Activated CD4-positive, CD25-positive, alpha-beta regulatory T cell treated with anti-CD3 and anti-CD28 coated beads, Interleukin-2, amount 50 U/mL, for 16 hours (primary cell): Measurements from ENCODE around the gene GALNT14.
"Not testable (repeated sequence)": the region's sequence is repeated elsewhere in the genome, so short reads cannot be mapped to it uniquely, and the experiment has no call there.

Experiments
- DNase-seq: peaks from one replicate; pipeline ENCODE4 v3.0.0-alpha.2; 2020; ENCODE audit warnings: low read depth, low spot score

GALNT14 gene, protein sequence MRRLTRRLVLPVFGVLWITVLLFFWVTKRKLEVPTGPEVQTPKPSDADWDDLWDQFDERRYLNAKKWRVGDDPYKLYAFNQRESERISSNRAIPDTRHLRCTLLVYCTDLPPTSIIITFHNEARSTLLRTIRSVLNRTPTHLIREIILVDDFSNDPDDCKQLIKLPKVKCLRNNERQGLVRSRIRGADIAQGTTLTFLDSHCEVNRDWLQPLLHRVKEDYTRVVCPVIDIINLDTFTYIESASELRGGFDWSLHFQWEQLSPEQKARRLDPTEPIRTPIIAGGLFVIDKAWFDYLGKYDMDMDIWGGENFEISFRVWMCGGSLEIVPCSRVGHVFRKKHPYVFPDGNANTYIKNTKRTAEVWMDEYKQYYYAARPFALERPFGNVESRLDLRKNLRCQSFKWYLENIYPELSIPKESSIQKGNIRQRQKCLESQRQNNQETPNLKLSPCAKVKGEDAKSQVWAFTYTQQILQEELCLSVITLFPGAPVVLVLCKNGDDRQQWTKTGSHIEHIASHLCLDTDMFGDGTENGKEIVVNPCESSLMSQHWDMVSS

DNA sequence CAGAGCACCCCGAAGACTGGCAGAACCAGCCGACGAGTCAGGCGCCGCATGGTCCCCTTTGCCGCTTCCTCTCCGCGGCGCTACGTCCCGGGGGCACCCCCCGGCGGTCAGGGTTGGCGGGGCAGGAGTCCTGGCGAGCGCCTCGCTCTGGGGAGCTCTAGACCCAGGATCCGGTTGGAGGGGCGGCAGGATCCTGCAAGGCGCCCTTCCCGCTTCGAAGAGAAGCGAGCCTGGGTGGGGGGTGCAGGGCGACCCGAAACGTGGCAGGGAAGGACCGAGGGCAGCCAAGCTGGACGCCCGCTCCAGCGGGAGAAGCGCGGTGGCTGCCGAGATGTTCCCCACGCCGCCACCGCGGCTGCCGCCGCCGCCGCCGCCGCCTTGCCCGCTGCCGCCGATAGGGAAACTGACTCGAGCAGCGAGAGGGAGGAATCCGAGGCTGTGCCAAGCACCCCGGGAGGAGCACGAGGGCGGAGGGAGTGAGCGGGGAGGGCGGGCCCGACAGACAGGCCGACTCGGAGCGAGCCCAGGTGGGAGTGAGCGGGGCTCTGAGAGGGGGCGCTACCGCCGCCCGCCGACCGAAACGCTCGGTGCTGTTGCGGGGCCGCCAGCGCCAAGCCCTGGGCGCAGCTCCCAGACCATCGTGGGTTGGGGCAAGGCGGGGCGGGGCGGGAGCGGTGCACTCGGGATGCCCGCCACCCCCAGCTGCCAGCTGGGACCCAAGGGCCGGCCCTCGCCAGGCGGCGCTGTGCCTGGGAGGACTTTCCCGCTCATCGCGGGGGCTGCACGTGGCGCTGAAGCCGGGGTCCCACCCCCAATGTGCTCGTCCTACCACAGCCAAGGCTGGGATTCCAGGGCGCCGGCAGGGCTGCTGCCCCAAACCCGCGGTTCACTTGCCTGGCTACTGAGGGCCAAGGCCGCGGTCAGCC is at the start of gene GALNT14:
Gene GALNT14 (minus strand): TSS at position 404 of the 926 bp plus-strand sequence. CDS start 354 bp downstream, at position 50.
- DNase-seq, result no peak

DNA sequence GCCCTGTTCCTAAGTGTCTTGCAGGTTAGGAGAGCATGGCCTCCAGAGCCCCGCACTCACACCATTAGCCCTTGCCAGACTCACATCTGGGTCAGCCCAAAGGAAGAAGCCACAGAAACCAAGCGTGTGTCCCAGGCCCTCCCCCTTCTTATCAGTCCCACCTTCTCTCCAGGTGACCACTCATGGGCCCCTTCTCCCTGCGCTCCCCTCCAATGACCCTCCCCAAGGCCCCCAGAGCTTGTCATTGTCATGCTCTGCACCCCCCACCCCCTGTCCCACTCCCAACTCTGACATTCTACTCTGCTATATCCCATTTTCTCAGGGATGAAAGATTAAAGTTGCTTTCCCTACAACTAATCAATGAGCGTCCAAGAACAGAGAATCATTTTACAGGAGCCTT is 48.9 kb upstream of the GALNT14 start:
- DNase-seq, result no peak

DNA sequence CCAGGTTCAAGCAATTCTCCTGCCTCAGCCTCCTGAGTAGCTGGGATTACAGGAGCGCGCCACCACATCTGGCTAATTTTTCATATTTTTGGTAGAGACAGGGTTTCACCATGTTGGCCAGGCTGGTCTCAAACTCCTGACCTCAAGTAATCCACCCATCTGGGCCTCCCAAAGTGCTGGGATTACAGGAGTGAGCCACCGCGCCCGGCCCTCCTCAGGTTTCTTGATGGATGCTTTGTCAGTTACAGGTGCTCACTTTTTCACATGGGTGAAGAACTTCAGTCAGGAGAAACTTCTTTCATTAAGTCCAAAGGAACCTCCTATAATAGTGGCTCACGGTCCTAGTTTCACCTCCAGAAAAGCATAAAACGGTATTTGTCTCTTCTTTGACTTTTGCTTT is 45.7 kb upstream of the GALNT14 start:
- DNase-seq, result not testable (repeated sequence)

DNA sequence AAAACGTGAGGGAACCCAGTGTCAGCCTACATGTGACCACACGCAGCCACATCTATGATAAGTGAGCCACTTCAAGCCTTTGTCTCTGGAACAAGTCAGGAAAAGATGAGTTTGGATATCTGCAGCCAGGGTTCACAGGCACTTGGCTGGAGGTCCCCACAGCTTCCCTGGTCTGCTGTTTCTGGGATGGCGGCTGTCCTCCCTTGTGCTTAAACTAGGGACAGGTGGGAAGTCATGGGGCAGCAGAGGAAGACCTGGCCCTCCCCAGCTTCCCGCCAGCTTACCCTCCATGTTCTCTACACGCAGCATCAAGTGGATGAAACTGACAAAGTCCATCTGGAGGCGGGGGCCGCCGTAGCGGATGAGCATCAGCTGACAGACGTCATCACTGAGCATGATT is 38.5 kb upstream of the GALNT14 start:
- DNase-seq, result no peak

DNA sequence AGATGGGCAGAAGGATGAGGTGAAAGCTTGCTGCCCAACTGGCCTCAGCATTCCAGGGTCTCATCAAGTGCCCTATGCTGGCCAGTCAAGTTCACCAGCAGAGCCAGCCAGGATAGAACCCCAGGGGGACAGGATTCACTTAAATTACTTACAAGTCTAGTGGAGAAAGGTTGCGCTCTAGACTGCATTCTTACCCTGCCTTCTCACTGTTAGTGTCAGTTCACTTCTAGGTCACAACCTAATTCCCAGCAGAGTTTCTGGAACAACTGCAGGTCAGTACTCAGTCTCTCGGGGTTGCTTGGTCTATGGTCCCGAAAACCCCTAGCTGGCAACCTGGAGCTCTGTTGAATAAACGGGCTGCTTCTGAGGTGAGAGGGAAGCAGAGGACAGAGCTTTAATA is 32.9 kb upstream of the GALNT14 start:
- DNase-seq, result no peak

DNA sequence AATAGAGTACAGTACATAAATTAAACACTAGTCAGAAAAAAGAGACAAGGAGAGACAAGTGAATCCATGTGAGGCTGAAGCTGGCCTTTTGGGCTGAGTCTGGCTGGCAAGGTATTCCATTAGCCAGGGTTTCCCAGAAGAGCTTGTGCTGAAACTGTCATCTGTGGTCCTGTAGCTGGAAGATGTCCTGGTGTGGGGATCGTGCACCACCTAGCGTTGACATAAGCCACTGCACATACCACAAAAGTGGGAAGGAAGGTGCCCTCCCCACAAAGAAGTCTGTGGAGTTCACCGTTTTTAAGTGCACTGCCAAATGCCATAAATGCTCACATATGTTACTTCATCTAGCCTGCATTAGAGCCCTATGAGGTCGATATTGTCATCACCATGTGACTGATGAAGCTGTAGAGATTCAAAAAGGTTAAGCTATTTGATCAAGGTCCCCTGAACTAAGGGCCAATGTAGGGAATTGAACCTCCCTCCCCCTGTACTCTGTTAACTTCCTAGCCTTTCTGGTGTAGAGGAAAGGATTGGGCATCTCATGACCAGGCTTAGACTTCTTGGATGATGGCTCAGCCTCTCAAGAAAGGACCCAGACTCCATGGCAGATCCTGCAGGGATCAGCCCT is 31.9 kb upstream of the GALNT14 start:
- no peak for DNase-seq

DNA sequence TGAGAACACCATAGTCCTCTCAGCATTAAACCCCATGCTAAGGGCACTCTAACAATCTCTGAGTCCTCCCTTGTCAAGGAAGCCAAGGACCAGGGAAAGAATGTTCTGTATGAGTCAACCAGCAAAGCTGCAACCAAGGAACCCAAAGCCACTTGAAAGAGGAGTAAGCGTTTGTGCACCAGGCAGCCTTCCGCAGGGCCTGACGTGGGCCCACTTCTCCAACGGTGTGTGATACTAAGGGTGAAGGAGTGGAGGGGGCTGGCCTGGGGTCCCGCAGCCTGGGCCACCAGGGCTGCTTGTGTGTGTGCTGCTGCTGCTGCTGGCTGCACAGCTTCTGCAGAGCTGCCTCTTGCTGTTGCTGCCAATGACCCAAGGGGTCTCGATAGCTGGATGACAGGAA is 30.1 kb upstream of the GALNT14 start:
- no peak for DNase-seq

DNA sequence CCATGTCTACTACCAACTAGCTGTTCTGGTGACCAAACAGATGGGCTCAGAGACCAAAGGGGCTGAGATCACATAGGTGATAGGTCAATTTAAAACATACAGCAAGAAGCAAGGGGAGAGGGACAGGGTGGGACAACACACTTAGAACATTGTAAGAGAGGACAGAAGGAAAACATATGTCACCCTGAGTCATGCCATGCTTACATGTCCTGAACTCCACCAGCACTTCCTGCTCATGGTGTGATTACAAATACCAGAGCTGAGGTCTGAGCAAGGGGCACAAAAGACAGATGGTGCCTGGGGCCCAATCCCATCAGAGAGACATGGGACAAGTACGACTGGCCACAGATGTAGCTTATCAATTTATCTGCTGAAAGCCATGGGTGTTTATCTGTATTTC is 28.7 kb upstream of the GALNT14 start:
- DNase-seq, result no peak

DNA sequence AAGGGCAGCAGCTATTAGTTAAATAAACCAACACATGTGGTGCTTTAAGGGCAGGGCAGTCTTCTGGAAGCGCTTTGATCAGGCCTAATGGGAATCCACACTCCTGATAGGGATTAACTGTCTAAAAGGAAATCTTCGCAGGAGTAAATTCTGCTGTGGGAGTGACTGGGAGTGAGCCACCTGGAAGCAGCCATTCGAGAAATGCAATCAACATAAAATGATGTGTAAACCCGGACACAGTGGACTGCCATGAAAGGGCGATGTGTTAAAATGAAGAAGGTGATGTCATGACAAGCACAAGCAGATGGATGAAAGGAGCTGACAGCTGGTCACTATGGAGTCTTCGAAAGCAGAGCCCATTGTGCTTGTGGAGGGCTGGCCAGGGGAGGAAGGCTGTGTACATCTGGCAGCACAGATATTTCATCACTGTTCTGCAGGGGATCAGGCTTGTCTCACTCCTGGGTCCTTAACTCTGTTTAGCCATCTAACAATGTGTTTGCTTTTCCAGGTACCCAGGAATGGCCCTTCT is 24.8 kb upstream of the GALNT14 start:
- no peak for DNase-seq

DNA sequence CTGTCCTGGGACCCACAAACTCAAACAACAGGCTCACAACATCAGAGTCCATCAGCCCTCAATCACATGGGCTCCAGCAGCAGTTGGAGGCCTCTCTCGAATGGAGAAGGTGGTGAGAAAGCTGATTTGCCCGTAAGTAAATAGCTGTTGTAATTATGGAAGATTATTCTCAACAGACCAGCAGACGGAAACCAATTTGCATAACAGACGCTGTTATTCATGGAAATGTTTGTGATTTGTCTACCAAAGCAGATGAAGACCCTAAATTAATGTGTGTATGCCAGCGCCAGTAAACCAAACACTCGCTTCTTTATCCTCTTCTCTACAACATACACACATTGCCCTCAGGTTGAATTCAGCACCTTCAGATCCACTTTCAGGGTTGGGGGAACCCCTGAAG is 23.4 kb upstream of the GALNT14 start:
- no peak for DNase-seq

DNA sequence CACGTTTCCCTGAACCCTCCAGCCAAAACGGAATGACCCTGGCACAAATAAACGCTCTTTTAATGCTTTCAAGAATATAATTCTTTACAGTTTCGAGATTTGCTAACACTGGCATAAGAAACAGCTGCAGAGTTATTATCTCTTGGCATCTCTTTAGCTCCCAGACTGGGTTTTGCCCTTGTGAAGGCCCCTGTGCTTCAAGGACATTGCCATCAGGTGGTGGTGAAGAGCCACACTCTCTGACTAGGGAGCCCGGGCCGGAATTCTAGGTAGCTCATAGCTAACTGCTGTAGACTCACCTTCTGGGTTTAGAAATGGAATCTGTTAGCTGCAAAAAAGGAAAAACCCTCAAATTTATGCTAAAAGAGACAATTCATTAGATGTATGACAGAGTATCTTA is 13.3 kb upstream of the GALNT14 start:
- no peak for DNase-seq

DNA sequence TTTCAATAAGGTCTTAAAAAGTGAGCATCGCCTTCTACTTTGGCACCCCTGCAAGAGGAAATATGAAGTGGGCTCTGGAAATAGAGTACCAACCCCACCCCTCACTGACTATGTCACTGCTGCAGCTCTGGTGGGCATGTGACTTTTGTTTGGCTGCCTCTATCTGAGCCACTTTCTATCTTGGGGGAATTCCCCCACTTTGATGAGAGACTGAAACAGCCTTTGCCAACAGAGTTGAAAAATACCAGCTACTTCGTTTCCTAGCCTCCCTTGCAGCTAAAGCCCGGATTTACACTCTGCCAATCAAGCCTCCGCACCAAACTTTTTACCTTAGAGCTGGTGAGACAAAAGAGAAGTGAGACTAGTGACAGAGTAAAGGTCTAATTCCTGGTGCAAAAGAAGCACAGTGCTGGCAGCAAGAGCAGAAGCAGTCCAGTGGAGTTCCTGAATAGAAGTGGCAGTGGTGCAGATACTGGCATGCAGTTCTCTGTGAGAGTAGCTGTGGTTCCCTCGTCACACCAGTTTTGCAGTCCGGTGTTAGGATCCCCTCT is 12.0 kb upstream of the GALNT14 start:
- DNase-seq, result no peak

DNA sequence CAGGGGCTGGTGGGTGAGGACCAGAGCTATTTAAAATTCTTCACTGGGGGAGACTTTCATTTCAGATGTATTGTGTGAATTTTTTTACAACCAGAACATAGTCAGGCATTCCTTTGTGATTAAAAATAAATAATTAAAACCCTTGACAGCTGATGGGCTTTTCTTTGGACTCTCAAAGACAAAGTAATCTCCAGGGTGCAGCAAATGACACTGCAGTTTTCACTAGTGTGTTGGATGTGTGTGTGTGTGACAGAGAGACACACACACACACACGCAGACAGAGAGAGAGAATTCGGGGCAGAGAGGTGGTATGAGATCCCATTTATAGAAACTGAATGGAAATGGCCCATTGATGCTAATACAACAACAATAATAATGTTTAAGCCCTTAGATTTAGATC is 10.3 kb upstream of the GALNT14 start:
- DNase-seq, result no peak

DNA sequence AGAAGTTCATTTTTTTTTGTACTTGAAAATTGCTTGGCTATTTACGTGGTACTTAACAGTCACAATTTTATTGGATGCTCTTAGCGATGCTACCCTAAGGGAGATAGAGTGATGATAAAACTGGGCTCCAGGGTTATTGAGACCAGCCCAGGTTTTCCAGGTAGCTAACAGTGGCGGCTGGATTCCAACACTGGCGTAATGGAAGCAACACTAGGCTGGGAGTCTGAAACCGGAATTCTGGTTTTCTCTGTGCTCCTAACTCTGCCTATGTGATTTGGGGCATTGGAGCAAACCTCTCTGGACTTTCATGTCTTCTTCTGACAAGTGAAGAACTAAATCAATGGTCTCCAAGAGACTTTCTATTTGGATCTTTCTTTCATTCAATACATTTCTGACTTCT is 9.4 kb upstream of the GALNT14 start:
- DNase-seq, result no peak

DNA sequence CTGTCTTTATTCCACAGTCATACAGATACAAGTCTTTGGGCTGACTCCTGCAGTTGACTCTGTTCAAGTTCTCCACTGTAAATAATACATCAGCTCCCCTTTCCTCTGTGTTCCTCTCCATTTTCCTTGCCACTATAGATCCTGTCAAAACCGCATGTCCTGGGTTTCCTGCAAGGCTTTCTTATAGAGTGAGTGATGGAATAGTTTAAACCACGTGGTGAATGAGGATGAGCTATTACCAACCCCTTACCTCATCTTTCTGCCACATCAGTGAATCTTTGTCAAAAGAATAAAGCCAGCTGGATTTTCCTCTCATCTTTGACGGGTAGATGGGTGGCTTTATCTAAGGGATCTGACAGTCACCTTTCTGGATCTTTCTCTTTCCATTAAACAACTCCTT is 3.9 kb upstream of the GALNT14 start:
- DNase-seq, result no peak

DNA sequence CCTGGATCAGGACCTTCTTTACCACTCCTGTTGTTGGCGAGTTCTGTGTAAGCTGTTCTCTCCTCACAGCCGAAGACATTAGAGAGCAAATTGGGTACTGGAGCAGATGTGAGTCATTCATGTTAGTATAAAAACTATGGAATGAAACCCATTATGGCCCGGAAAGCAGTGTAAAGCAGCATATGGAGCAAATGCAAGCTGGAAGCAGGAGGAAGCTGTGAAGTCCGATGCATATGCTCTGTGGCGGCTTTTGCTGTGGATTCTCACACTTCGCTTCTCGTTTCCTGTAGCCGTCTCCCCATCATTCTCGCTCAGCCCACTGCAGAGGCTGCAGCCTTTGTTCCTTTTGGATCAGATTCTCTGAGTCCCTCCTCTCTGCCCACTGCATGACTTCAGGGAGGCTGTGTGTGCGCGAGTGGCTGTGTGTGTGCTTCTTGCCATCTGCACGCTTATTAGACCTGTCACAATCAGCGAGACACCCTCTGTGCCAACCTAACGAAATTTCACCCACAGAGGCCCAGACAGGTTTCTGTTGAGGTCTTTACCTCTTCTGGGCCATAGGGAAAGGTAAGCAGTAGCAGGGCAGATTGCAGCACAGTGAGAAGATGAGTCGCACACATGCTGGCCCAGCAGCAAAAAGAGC is 3.3 kb upstream of the GALNT14 start:
- DNase-seq, result no peak

DNA sequence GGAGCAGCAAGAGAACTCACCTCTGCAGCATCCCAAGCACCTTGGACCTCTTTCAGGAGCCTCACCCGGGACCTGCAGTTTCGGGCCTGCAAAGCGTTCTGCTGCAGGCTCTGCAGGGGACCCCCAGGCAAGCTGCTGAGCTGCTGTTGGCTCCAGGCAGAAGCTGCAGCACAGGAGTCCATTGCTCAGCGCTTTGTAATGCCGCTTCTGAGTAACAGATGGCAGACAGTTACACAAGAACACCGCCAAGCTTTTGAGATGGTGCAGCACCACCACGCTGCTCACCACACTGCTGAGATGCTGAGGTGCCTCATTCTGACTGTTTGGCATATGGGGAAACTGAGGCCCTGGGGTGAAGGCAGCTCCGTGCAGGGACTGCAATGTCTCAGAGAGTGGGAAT is 1.9 kb upstream of the GALNT14 start:
- no peak for DNase-seq

DNA sequence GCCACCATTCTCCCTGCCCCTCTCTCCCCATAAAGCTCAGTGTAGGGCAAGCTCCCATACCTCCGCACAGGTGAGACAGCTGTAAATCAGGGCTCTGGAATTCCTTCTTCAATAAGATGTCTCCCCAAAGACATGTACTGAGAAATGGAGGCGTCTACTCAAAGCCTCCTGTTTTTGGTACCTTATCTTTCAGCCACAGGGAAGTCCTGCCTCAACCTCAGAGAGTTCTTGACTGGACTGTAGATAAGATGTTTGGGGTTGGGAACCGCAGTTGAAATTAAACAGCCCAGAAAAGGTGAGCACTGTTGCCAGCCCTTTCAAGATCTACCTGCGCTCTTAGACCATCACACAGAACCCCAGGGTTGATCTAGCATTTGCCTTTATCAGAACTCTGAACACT is 1.4 kb upstream of the GALNT14 start:
- DNase-seq, result no peak

DNA sequence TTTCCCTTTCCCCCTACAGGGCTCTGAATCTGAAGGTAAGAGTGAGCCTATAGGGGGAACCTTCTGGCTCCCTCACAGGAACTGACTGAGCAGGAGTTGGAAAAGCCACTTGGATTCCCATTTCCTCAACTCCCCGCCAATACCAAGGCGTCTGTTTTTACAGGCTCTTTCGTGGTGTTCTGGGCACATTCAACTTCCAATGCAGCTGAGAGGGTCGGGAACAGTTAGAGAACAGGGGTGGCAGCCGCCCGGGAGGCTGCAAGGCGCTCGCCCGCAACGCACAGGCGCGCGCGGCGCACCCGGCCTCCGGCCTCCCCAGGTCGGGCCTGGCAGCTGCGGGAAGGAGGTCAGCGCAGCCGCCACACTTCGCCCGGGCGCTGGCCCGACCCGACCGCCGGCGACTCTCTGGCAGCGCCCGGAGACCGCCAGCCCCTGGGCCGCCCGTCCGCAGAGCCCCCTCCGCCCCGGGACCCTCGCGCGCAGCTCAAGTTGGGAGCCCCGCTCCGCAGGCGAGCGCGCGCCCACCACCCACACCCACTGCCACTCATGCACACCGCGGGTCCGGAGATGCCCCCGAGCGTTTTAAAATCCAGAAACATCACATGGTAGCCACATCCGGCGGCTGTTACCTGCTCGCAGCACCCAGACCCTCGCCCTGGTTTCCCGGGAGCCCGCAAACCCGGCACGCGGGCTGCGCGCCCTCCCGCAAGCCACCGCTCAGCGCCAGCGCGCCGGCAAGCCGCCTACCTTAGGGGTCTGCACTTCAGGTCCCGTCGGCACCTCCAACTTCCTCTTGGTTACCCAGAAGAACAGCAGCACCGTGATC is 816 bp downstream of the GALNT14 start:
- no peak for DNase-seq

DNA sequence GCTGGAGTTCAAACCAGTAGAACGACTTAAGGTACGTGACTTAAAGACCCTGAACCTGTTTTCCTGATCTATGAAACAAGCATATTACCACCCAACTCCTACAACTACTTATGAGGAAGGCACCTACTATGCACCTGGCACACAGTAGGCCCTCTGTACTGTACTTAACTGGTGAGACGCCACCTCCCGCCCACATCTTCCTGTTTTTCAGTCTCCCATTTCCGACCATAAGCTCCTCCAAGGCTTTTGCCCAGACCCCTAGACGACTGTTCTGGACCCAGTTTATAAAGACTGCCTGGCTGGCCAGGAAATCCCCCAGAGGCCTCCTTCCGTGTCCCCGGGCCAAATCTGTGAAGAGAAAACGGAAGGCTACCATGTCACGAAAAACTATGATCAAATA is 1.5 kb downstream of the GALNT14 start:
- DNase-seq, result no peak
